ENCODE results near the gene PPM1J.

The PPM1J gene

GRCh38 chr1:112710586-112710985 is 4.5 kb downstream of the PPM1J start:
- Histone ChIP-seq H3K9me3 (replicated peaks; ENCODE audit: insufficient read depth, low read length) (no peaks in the 10 kb centered on the region), H2AFZ (ENCODE audit: low read length) (no peak overlapping the region), H3K79me2 (ENCODE audit: low read length) (no peaks in the 10 kb centered on the region)

GRCh38 chr1:112710159-112710558 is 5.0 kb downstream of the PPM1J start:
- Histone ChIP-seq H3K9ac (ENCODE audit: low read length) (no peak overlapping the region), H4K20me1 (ENCODE audit: insufficient read depth, low read length) (no peaks in the 10 kb centered on the region)

More at GRCh38 chr1:112710586-112710985, 4.5 kb downstream of the PPM1J start:
- H3F3A ChIP-seq (ENCODE audit: insufficient read depth, low read length), result no peaks in the 10 kb centered on the region
- H3K27ac ChIP-seq (ENCODE audit: low read length), result no peak overlapping the region
- DNase-seq, result no peak
- no peaks in the 10 kb centered on the region for H3K36me3 ChIP-seq (replicated peaks; ENCODE audit: insufficient read depth, low read length)
- peaks cover 2% of the 10 kb centered on the region; the same call in 1 of the 2 replicates for H3K4me1 ChIP-seq (ENCODE audit: low read length)
- H3K4me3 ChIP-seq (ENCODE audit: low read length), result no peak overlapping the region
- H3K9me2 ChIP-seq (replicated peaks; ENCODE audit: insufficient read depth, low read length), result no peaks in the 10 kb centered on the region
- peaks cover 18% of the 10 kb centered on the region for H3K27me3 ChIP-seq (replicated peaks; ENCODE audit: insufficient read depth, low read length)
- no peaks in the 10 kb centered on the region for H4K20me1 ChIP-seq (ENCODE audit: insufficient read depth, low read length)
- H3K4me2 ChIP-seq (ENCODE audit: low read depth, low read length), result no peak overlapping the region
- no peak overlapping the region for H3K9ac ChIP-seq (ENCODE audit: low read length)
- TF ChIP-seq, protein P1, sequence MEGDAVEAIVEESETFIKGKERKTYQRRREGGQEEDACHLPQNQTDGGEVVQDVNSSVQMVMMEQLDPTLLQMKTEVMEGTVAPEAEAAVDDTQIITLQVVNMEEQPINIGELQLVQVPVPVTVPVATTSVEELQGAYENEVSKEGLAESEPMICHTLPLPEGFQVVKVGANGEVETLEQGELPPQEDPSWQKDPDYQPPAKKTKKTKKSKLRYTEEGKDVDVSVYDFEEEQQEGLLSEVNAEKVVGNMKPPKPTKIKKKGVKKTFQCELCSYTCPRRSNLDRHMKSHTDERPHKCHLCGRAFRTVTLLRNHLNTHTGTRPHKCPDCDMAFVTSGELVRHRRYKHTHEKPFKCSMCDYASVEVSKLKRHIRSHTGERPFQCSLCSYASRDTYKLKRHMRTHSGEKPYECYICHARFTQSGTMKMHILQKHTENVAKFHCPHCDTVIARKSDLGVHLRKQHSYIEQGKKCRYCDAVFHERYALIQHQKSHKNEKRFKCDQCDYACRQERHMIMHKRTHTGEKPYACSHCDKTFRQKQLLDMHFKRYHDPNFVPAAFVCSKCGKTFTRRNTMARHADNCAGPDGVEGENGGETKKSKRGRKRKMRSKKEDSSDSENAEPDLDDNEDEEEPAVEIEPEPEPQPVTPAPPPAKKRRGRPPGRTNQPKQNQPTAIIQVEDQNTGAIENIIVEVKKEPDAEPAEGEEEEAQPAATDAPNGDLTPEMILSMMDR (IDR thresholded peaks at IDR 0.05; ENCODE audit: low read length), result no peak
- no peak for TF ChIP-seq EZH2 (optimal IDR thresholded peaks at IDR 0.05; ENCODE audit: low read depth, low read length)
- no peak for TF ChIP-seq EZH2phosphoT487 (IDR thresholded peaks at IDR 0.05; ENCODE audit: low read length)

DNA sequence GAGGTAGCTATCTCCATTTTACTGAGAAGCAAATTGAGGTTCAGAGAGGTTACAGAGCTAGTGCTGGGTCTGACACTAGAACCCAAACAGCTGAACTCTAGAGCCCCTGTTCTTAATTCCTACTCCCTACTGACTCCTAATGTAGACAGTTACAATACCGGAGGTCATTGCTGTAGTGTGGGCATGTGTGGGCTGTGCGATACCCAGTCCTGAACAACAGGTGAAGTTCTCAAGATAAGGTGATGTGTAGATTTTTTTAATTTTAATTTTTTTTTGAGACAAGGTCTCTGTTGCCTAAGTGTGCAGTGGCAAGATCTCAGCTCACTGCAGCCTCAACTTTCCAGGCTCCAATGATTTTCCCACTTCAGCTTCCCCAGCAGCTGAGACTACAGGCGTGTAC is 6.6 kb downstream of the PPM1J start:
- H4K20me1 ChIP-seq (ENCODE audit: insufficient read depth, low read length), result no peaks in the 10 kb centered on the region
- DNase-seq, result no peak
- H3K4me1 ChIP-seq (ENCODE audit: low read length), result peaks cover 4% of the 10 kb centered on the region; the same call in 1 of the 2 replicates
- no peak overlapping the region for H2AFZ ChIP-seq (ENCODE audit: low read length)
- no peaks in the 10 kb centered on the region for H3F3A ChIP-seq (ENCODE audit: insufficient read depth, low read length)
- no peak overlapping the region for H3K4me2 ChIP-seq (ENCODE audit: low read depth, low read length)
- no peak overlapping the region for H3K9ac ChIP-seq (ENCODE audit: low read length)
- no peak overlapping the region for H3K4me3 ChIP-seq (ENCODE audit: low read length)
- no peak overlapping the region for H3K27ac ChIP-seq (ENCODE audit: low read length)
- TF ChIP-seq EZH2 (optimal IDR thresholded peaks at IDR 0.05; ENCODE audit: low read depth, low read length) (no peak), EZH2phosphoT487 (IDR thresholded peaks at IDR 0.05; ENCODE audit: low read length) (no peak)
- TF ChIP-seq, protein P1 (IDR thresholded peaks at IDR 0.05; ENCODE audit: low read length), result no peak
- no peaks in the 10 kb centered on the region for H3K9me2 ChIP-seq (replicated peaks; ENCODE audit: insufficient read depth, low read length)
- no peaks in the 10 kb centered on the region for H3K36me3 ChIP-seq (replicated peaks; ENCODE audit: insufficient read depth, low read length)
- H3K79me2 ChIP-seq (ENCODE audit: low read length), result no peaks in the 10 kb centered on the region
- peaks cover 18% of the 10 kb centered on the region for H3K27me3 ChIP-seq (replicated peaks; ENCODE audit: insufficient read depth, low read length)
- H3K9me3 ChIP-seq (replicated peaks; ENCODE audit: insufficient read depth, low read length), result no peaks in the 10 kb centered on the region

More at GRCh38 chr1:112710159-112710558, 5.0 kb downstream of the PPM1J start:
- H2AFZ ChIP-seq (ENCODE audit: low read length), result no peak overlapping the region
- no peaks in the 10 kb centered on the region for H3K79me2 ChIP-seq (ENCODE audit: low read length)
- DNase-seq, result no peak
- H3F3A ChIP-seq (ENCODE audit: insufficient read depth, low read length), result no peaks in the 10 kb centered on the region
- no peak overlapping the region for H3K4me3 ChIP-seq (ENCODE audit: low read length)
- no peak overlapping the region for H3K4me2 ChIP-seq (ENCODE audit: low read depth, low read length)
- TF ChIP-seq, protein P1 (IDR thresholded peaks at IDR 0.05; ENCODE audit: low read length), result no peak
- no peak for TF ChIP-seq EZH2phosphoT487 (IDR thresholded peaks at IDR 0.05; ENCODE audit: low read length)
- TF ChIP-seq EZH2 (optimal IDR thresholded peaks at IDR 0.05; ENCODE audit: low read depth, low read length), result no peak
- H3K27ac ChIP-seq (ENCODE audit: low read length), result no peak overlapping the region
- H3K9me2 ChIP-seq (replicated peaks; ENCODE audit: insufficient read depth, low read length), result no peaks in the 10 kb centered on the region
- H3K4me1 ChIP-seq (ENCODE audit: low read length), result peaks cover 4% of the 10 kb centered on the region; the same call in 1 of the 2 replicates
- H3K36me3 ChIP-seq (replicated peaks; ENCODE audit: insufficient read depth, low read length), result no peaks in the 10 kb centered on the region
- peaks cover 18% of the 10 kb centered on the region for H3K27me3 ChIP-seq (replicated peaks; ENCODE audit: insufficient read depth, low read length)
- no peaks in the 10 kb centered on the region for H3K9me3 ChIP-seq (replicated peaks; ENCODE audit: insufficient read depth, low read length)
